K562 (cell line): ENCODE measurements around the gene PIK3R1. TPM values are rescaled to one million over a fixed set of nuclear protein-coding genes. Genes with fewer than 3 reads are reported as not detected.

Source experiments
- CAMTA2 ChIP-seq: fragments of 250-450 bp; sonication (Bioruptor Pico); conservative IDR thresholded peaks from 2 replicates; pipeline ENCODE4 v1.5.1; 2022
- polyA plus RNA-seq, 8 experiments: library from polyadenylated mRNA; depleted of rRNA in 4 of 8; stranded (reverse) in 5 of 8; unstranded in 3 of 8; fragments of >200 nt; fragmentation: Nextera tagmentation in 2 of 8; fragmentation: Illumina TruSeq in 1 of 8; extraction: Ambion mirVana in 2 of 8; extraction: Trizol in 1 of 8; gene quantifications; 2 replicates each; pipeline versions ENCODE4 v1.2.1 to v1.2.3, GENCODE V29; 2011 to 2014; ENCODE audit warnings: inconsistent platforms in 1 of 8, missing spikeins in 1 of 8
- total RNA-seq, 7 experiments: library from RNA; depleted of rRNA in 6 of 7; stranded (reverse); fragments of >200 nt in 6 of 7; fragmentation: Illumina TruSeq in 2 of 7; extraction: Trizol in 2 of 7; gene quantifications; 2 replicates each; pipeline versions ENCODE4 v1.2.1 to v1.2.3, GENCODE V29; 2011 to 2021; ENCODE audit warnings: low replicate concordance in 1 of 7
- TF ChIP-seq, protein P1 (sequence below): fragments of 450-650 bp; IDR thresholded peaks from 2 replicates; pipeline ENCODE4 v1.6.1; 2016; ENCODE audit warnings: low read depth

Gene PIK3R1
- total and polyA plus RNA-seq, 9 of the 15 experiments (the other 6 are each of a cell fraction or from before 2014, with no cell fraction given) = 1.1 to 9.7 (median 4.8) TPM

DNA sequence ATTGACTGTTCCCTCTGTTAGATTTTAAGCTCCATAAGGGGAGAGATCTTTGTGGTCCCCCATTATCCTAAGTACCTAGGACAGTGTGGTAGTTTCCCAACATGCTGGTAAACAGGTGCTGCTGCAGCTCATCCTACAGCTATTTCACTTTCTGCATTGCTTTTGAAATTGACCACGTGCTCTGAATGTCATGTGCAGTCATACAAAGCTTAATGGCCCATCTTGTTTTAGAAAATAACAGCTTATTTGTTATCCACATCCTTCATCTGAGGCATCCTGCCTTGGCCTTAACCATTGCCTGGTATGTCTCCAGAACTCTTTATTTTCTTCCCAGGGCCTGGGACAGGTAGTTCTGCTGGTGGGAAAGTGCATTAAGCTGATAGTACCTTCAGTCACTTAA lies 14.7 kb downstream of the PIK3R1 start (continued):
- TF ChIP-seq, protein P1, sequence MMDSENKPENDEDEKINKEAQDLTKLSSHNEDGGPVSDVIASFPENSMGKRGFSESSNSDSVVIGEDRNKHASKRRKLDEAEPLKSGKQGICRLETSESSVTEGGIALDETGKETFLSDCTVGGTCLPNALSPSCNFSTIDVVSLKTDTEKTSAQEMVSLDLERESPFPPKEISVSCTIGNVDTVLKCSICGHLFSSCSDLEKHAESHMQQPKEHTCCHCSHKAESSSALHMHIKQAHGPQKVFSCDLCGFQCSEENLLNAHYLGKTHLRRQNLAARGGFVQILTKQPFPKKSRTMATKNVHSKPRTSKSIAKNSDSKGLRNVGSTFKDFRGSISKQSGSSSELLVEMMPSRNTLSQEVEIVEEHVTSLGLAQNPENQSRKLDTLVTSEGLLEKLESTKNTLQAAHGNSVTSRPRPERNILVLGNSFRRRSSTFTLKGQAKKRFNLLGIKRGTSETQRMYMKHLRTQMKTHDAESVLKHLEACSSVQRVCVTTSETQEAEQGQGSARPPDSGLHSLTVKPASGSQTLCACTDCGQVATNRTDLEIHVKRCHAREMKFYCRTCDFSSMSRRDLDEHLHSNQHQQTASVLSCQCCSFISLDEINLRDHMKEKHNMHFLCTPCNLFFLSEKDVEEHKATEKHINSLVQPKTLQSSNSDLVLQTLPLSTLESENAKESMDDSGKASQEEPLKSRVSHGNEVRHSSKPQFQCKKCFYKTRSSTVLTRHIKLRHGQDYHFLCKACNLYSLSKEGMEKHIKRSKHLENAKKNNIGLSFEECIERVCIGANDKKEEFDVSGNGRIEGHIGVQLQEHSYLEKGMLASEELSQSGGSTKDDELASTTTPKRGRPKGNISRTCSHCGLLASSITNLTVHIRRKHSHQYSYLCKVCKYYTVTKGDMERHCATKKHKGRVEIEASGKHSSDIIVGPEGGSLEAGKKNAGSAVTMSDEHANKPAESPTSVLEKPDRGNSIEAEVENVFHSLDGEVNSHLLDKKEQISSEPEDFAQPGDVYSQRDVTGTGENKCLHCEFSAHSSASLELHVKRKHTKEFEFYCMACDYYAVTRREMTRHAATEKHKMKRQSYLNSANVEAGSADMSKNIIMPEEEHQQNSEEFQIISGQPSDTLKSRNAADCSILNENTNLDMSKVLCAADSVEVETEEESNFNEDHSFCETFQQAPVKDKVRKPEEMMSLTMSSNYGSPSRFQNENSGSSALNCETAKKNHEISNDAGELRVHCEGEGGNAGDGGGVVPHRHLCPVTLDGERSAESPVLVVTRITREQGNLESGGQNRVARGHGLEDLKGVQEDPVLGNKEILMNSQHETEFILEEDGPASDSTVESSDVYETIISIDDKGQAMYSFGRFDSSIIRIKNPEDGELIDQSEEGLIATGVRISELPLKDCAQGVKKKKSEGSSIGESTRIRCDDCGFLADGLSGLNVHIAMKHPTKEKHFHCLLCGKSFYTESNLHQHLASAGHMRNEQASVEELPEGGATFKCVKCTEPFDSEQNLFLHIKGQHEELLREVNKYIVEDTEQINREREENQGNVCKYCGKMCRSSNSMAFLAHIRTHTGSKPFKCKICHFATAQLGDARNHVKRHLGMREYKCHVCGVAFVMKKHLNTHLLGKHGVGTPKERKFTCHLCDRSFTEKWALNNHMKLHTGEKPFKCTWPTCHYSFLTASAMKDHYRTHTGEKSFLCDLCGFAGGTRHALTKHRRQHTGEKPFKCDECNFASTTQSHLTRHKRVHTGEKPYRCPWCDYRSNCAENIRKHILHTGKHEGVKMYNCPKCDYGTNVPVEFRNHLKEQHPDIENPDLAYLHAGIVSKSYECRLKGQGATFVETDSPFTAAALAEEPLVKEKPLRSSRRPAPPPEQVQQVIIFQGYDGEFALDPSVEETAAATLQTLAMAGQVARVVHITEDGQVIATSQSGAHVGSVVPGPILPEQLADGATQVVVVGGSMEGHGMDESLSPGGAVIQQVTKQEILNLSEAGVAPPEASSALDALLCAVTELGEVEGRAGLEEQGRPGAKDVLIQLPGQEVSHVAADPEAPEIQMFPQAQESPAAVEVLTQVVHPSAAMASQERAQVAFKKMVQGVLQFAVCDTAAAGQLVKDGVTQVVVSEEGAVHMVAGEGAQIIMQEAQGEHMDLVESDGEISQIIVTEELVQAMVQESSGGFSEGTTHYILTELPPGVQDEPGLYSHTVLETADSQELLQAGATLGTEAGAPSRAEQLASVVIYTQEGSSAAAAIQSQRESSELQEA = no peak
- no peak for TF ChIP-seq CAMTA2 (CRISPR knock-in tag)
